Retinal pigment epithelial cell (primary cell): ENCODE results near the gene POU2AF2.
"Not testable (repeated sequence)": the region's sequence is repeated elsewhere in the genome, so short reads cannot be mapped to it uniquely, and the experiment has no call there.

Experiments used
- DNase-seq: peaks from one replicate; pipeline ENCODE4 v3.0.0-alpha.2; 2010; ENCODE audit warnings: low read depth
- H3K4me3 ChIP-seq: 2 replicates; pipeline ENCODE4 v1.5.1; 2011; ENCODE audit warnings: mild to moderate bottlenecking, low read length, control low read depth, moderate library complexity
- TF ChIP-seq, protein P1 (sequence below): conservative IDR thresholded peaks from 2 replicates; pipeline ENCODE4 v1.5.1; 2011; ENCODE audit warnings: low read depth, low read length, control low read depth, inconsistent platforms

POU2AF2 gene

DNA sequence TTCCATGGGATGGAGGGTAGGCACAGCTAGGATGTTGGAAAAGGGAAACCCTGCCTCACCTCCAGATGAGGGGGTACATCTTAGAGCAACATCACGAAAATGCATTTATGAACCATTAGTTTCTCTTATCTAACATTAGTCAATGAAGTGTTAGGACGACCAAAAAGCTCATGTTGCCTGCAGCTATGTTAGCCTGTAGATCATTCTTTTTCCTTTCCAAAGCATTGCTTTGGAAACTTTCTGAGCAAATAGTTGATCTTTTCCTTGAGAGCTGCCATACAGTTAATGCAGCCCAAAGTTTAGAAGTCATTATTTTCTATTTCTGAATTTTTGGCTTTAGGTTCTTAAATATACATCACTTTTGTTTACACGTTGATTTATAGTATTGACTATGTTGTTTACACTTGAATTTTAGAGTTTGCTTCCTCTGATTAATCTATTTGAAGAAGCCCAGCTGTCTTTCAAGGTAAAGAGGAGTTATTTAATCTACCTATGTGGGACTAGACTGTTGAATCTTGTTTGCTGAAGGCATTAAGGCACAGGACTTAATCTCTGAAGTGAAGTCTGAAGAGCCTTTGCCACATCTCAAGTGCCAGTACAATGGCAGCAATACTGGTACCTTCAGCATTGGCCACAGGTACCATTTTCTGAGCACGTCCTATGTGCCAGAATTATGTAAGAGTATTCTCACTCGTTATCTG is 63.8 kb downstream of the POU2AF2 start:
- no peak overlapping the region for H3K4me3 ChIP-seq
- DNase-seq = no peak
- TF ChIP-seq, protein P1, sequence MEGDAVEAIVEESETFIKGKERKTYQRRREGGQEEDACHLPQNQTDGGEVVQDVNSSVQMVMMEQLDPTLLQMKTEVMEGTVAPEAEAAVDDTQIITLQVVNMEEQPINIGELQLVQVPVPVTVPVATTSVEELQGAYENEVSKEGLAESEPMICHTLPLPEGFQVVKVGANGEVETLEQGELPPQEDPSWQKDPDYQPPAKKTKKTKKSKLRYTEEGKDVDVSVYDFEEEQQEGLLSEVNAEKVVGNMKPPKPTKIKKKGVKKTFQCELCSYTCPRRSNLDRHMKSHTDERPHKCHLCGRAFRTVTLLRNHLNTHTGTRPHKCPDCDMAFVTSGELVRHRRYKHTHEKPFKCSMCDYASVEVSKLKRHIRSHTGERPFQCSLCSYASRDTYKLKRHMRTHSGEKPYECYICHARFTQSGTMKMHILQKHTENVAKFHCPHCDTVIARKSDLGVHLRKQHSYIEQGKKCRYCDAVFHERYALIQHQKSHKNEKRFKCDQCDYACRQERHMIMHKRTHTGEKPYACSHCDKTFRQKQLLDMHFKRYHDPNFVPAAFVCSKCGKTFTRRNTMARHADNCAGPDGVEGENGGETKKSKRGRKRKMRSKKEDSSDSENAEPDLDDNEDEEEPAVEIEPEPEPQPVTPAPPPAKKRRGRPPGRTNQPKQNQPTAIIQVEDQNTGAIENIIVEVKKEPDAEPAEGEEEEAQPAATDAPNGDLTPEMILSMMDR = no peak

DNA sequence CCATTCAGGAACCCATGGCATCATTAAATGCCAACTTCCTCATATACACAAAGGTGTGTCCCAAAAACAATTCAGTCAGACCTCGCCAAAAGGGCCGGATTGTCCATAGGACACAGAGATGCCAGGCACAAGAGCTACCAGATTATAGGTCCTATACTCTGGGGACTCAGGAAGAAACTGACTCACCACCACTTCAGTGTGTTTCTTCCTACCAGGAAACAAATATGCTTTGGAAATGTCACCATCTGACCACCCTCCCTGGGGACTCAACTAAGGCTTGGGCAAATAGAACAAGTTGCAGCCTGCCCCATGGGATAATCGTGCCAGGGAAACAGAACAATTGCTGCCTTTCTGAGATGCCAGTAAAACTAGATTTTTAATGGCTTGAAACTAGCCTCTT is 64.6 kb downstream of the POU2AF2 start:
- no peak for DNase-seq
- TF ChIP-seq, protein P1 = no peak
- no peak overlapping the region for H3K4me3 ChIP-seq

DNA sequence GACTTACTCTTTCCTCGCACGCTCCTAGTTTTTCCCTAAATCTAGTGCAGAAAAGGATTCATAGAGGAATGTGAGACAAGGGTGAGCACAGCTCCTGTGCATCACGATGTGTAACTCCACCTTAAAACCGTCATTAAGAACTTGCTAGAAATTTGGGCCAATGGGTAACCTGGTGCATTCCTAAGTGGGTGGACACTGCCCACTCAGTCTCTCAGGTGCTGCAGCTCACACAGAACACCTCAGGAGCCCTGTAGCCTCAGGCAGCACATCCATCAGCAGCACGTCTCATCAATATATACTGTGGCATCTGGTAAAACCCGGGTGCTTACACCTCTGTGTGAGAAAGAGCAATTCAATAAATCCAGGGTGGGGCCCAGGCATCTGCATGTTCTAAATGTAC is 65.2 kb downstream of the POU2AF2 start:
- DNase-seq = no peak
- no peak overlapping the region for H3K4me3 ChIP-seq
- TF ChIP-seq, protein P1 = no peak

DNA sequence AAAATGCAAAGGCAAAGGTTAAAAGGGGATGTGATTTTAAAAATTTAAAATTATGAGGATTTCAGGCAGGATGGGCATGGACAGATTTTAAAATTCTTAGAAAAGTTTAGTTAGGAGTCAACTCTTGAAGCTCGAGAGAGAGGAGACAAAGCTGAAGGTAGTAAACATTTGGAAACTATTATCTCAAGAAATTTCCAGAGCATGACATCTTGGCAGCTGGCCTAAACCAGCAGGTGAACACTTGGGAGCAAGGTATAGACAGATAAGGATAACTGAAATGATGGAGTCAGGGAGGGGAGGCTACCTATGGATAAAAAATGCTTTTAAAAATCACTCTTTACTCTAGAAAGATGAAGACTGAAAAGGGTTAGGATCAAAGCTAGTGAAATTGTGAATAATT is 66.6 kb downstream of the POU2AF2 start:
- TF ChIP-seq, protein P1 = no peak
- DNase-seq = no peak
- no peak overlapping the region for H3K4me3 ChIP-seq

DNA sequence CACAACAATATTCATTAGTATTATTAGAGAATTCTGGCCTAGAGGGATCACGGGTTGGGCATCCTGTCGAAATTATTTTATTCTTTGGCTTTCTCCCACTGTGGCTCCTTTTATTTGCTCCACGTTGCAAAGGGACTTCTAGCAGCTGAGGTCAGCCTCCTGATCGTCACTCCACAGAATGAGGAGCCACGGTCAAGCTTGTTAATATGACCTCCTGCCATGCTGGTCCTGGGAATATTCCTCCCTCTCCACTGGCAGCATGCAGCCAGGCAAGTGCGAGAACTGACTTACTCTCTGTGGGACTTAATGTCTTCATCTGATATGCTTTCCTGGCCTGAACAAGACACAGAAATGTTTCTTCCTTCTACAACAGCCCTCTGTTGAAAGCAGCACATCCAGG is 73.8 kb downstream of the POU2AF2 start:
- H3K4me3 ChIP-seq = no peak overlapping the region
- TF ChIP-seq, protein P1 = no peak
- no peak for DNase-seq

DNA sequence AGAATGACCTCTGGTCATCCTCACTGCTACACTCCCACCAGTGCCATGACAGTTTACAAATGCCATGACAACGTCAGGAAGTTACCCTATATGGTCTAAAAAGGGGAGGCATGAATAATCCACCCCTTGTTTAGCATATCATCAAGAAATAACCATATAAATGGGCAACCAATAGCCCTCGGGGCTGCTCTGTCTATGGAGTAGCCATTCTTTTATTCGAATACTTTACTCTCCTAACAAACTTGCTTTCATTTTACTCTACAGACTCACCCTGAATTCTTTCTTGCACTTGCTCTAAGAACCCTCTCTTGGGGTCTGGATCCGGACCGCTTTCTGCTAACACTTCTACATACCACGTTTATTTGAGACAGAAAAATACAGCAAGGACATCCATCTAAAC is 74.7 kb downstream of the POU2AF2 start:
- not testable (repeated sequence) for H3K4me3 ChIP-seq, DNase-seq

DNA sequence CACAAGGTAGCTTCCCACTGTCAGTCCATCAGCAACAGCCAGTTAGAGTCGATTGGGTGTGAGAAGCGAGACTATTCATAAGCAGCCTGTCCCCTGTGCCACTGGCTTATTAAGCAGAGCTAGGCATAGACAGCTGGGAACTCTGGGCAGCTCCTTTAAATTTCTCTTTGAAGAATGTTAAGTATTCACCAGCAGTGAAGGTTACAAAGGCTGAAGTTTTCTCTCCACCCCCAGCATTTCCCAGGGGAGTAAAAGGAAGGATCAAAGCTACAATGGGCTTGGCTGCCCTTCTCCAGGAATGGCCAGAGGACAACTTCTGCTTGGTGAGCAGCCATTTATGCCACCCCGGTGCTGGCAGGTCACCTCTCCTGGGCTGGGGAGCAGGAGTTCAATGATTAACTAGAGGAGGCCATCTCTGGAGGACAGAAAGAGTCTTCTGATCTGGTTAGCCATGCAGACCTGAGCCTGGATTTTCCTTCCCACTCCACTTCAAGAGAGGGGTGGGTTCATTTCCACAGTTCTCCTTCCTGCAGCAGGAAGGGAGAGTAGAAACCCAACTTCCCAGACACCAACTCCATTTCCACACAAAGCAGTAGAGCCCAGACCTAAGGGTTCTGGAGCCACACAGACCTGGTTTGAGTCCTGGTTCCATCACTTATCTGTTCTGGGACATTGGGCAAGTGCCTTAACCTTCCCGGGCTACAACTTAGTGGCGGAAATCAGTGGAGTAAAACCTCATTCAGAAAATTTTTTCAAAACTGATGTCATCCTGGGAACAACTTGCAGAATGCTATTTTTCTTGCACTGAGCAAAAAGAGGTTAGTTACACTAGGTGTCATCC is 75.4 kb downstream of the POU2AF2 start:
- TF ChIP-seq, protein P1 = no peak

More for the DNA sequence above, 75.4 kb downstream of the POU2AF2 start:
- no peak overlapping the region for H3K4me3 ChIP-seq
- no peak for DNase-seq
